ENCODE data around the gene MCCD1. TPM values are rescaled to one million over a fixed set of nuclear protein-coding genes. Genes with fewer than 3 reads are reported as not detected.

The MCCD1 gene
- total and polyA plus RNA-seq, 2 of the 13 experiments (the other 11 are each of a cell fraction or from before 2014, with no cell fraction given), result 0.15 TPM; not detected in 1

GRCh38 chr6:31529329-31530150 lies 778 bp downstream of the MCCD1 start (continued):
- TF ChIP-seq CENPBD1 (CRISPR knock-in tag; IDR thresholded peaks at IDR 0.05; ENCODE audit: borderline replicate concordance, low read depth) (no peak), DRAP1 (CRISPR knock-in tag; IDR thresholded peaks at IDR 0.05) (no peak), FOXO1 (CRISPR knock-in tag; IDR thresholded peaks at IDR 0.05) (no peak), ZNF773 (CRISPR knock-in tag; IDR thresholded peaks at IDR 0.05; ENCODE audit: borderline replicate concordance) (0 out of 2 replicates have a peak, but pooled peaks have one; percentile 37), ZNF569 (CRISPR knock-in tag; IDR thresholded peaks at IDR 0.05; ENCODE audit: borderline replicate concordance) (peak; percentile 68; the same call in 1 of the 2 replicates), CAMTA2 (CRISPR knock-in tag; IDR thresholded peaks at IDR 0.05; ENCODE audit: borderline replicate concordance) (no peak), MAZ (IDR thresholded peaks at IDR 0.05; ENCODE audit: borderline replicate concordance, low read depth, low read length) (no peak), MAZ (CRISPR knock-in tag; IDR thresholded peaks at IDR 0.05; ENCODE audit: low read depth) (no peak), ZMYM3 (CRISPR knock-in tag; IDR thresholded peaks at IDR 0.05) (no peak), SCMH1 (CRISPR knock-in tag; IDR thresholded peaks at IDR 0.05; ENCODE audit: borderline replicate concordance) (no peak), KDM2A (CRISPR knock-in tag; IDR thresholded peaks at IDR 0.05; ENCODE audit: borderline replicate concordance, low read depth) (peak; percentile 73), CCDC6 (CRISPR knock-in tag; IDR thresholded peaks at IDR 0.05) (0 out of 2 replicates have a peak, but pooled peaks have one; percentile 23), ZNF572 (CRISPR knock-in tag; IDR thresholded peaks at IDR 0.05) (peak; percentile 55; the same call in 1 of the 2 replicates), HCFC1 (IDR thresholded peaks at IDR 0.05; ENCODE audit: low read depth, low read length) (no peak)
- TF ChIP-seq, protein P1, sequence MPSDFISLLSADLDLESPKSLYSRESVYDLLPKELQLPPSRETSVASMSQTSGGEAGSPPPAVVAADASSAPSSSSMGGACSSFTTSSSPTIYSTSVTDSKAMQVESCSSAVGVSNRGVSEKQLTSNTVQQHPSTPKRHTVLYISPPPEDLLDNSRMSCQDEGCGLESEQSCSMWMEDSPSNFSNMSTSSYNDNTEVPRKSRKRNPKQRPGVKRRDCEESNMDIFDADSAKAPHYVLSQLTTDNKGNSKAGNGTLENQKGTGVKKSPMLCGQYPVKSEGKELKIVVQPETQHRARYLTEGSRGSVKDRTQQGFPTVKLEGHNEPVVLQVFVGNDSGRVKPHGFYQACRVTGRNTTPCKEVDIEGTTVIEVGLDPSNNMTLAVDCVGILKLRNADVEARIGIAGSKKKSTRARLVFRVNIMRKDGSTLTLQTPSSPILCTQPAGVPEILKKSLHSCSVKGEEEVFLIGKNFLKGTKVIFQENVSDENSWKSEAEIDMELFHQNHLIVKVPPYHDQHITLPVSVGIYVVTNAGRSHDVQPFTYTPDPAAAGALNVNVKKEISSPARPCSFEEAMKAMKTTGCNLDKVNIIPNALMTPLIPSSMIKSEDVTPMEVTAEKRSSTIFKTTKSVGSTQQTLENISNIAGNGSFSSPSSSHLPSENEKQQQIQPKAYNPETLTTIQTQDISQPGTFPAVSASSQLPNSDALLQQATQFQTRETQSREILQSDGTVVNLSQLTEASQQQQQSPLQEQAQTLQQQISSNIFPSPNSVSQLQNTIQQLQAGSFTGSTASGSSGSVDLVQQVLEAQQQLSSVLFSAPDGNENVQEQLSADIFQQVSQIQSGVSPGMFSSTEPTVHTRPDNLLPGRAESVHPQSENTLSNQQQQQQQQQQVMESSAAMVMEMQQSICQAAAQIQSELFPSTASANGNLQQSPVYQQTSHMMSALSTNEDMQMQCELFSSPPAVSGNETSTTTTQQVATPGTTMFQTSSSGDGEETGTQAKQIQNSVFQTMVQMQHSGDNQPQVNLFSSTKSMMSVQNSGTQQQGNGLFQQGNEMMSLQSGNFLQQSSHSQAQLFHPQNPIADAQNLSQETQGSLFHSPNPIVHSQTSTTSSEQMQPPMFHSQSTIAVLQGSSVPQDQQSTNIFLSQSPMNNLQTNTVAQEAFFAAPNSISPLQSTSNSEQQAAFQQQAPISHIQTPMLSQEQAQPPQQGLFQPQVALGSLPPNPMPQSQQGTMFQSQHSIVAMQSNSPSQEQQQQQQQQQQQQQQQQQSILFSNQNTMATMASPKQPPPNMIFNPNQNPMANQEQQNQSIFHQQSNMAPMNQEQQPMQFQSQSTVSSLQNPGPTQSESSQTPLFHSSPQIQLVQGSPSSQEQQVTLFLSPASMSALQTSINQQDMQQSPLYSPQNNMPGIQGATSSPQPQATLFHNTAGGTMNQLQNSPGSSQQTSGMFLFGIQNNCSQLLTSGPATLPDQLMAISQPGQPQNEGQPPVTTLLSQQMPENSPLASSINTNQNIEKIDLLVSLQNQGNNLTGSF (CRISPR knock-in tag; IDR thresholded peaks at IDR 0.05), result no peak
- TF ChIP-seq, protein P2, sequence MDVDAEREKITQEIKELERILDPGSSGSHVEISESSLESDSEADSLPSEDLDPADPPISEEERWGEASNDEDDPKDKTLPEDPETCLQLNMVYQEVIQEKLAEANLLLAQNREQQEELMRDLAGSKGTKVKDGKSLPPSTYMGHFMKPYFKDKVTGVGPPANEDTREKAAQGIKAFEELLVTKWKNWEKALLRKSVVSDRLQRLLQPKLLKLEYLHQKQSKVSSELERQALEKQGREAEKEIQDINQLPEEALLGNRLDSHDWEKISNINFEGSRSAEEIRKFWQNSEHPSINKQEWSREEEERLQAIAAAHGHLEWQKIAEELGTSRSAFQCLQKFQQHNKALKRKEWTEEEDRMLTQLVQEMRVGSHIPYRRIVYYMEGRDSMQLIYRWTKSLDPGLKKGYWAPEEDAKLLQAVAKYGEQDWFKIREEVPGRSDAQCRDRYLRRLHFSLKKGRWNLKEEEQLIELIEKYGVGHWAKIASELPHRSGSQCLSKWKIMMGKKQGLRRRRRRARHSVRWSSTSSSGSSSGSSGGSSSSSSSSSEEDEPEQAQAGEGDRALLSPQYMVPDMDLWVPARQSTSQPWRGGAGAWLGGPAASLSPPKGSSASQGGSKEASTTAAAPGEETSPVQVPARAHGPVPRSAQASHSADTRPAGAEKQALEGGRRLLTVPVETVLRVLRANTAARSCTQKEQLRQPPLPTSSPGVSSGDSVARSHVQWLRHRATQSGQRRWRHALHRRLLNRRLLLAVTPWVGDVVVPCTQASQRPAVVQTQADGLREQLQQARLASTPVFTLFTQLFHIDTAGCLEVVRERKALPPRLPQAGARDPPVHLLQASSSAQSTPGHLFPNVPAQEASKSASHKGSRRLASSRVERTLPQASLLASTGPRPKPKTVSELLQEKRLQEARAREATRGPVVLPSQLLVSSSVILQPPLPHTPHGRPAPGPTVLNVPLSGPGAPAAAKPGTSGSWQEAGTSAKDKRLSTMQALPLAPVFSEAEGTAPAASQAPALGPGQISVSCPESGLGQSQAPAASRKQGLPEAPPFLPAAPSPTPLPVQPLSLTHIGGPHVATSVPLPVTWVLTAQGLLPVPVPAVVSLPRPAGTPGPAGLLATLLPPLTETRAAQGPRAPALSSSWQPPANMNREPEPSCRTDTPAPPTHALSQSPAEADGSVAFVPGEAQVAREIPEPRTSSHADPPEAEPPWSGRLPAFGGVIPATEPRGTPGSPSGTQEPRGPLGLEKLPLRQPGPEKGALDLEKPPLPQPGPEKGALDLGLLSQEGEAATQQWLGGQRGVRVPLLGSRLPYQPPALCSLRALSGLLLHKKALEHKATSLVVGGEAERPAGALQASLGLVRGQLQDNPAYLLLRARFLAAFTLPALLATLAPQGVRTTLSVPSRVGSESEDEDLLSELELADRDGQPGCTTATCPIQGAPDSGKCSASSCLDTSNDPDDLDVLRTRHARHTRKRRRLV (CRISPR knock-in tag; IDR thresholded peaks at IDR 0.05), result no peak

Data from HepG2 (cell line).